K562 (cell line): ENCODE data around the gene LRMDA. TPM values are rescaled to one million over a fixed set of nuclear protein-coding genes. Genes with fewer than 3 reads are reported as not detected.

Experiments used
- ATAC-seq: fragments of 200-7000 bp; cut with Tn5 transposase; 3 replicates; pipeline ENCODE4 v1.9.1; 2020; ENCODE audit warnings: moderate library complexity
- BruUV-seq: library from RNA; stranded (reverse); fragments of 400-500 nt; replicated peaks from 2 replicates; lab custom pipeline; 2021; lab: Mats Ljungman, UMichigan
- CTCF ChIA-PET: fragments of 300-600 bp; formaldehyde crosslinking; extraction: SDS; loops from one replicate; lab custom pipeline; 2021; ENCODE audit warnings: low intra/inter-chr PET ratio; lab: Yijun Ruan, JAX
- POLR2A ChIA-PET: fragments of 300-600, 350-650 bp; sonication (Branson Sonifier 250); formaldehyde crosslinking; extraction: SDS; loops from one replicate; lab custom pipeline; 2021; ENCODE audit warnings: antibody characterized with exemption, inconsistent platforms; lab: Yijun Ruan, JAX
- DNase-seq, 4 experiments: peaks; one replicate each; pipeline versions ENCODE4 v3.0.0 to v3.0.0-alpha.2; 2011 to 2018; ENCODE audit warnings: low spot score in 3 of 4, mixed read lengths in 3 of 4; ENCODE audit errors: extremely low read depth in 1 of 4
- FAIRE-seq: peaks from 2 replicates; lab custom pipeline; 2011; peaks lifted over from hg19 to GRCh38; lab: Jason Lieb, UNC
- H2AFZ ChIP-seq: 2 replicates; pipeline ENCODE4 v1.6.0; 2011; ENCODE audit warnings: low read depth, low read length, control low read depth, inconsistent platforms
- H3K27ac ChIP-seq: fragments of 200-600 bp; 3 replicates; pipeline ENCODE4 v1.8.0; 2011; ENCODE audit warnings: low read depth, mild to moderate bottlenecking, control low read depth, inconsistent platforms, low read length, moderate library complexity, mixed read lengths; ENCODE audit errors: extremely low read depth
- H3K27me3 ChIP-seq, 2 experiments: fragments of 300-600 bp in 1 of 2; 2 replicates in 1 of 2; 3 replicates in 1 of 2; pipeline versions ENCODE4 v1.6.0 to v1.8.0; 2011; ENCODE audit warnings: inconsistent platforms in 2 of 2, low read length in 2 of 2, mild to moderate bottlenecking in 1 of 2, mixed read lengths in 1 of 2, moderate library complexity in 1 of 2; ENCODE audit not compliant: control insufficient read depth in 2 of 2, insufficient read depth in 2 of 2
- H3K36me3 ChIP-seq: fragments of 300-600 bp; 3 replicates; pipeline ENCODE4 v1.8.0; 2011; ENCODE audit warnings: mild to moderate bottlenecking, low read length, inconsistent platforms; ENCODE audit not compliant: control insufficient read depth, insufficient read depth
- H3K4me1 ChIP-seq, 2 experiments: fragments of 200-600 bp in 1 of 2; replicated peaks in 1 of 2; 2 replicates in 1 of 2; 3 replicates in 1 of 2; pipeline versions ENCODE4 v1.5.1 to v1.8.0; 2011; ENCODE audit warnings: inconsistent platforms in 2 of 2, low read length in 2 of 2, mild to moderate bottlenecking in 1 of 2, mixed read lengths in 1 of 2, moderate library complexity in 1 of 2; ENCODE audit not compliant: control insufficient read depth in 2 of 2, insufficient read depth in 2 of 2
- H3K4me2 ChIP-seq: 2 replicates; pipeline ENCODE4 v1.6.1; 2011; ENCODE audit warnings: low read length, control low read depth, inconsistent platforms, mixed read lengths; ENCODE audit not compliant: insufficient read depth
- H3K4me3 ChIP-seq: fragments of 200-600 bp; sonication (generic), shearing (Covaris generic); 2 replicates; pipeline ENCODE4 v1.5.1; 2016; ENCODE audit warnings: control low read depth, inconsistent platforms
- H3K79me2 ChIP-seq: fragments of 200-600 bp; 3 replicates; pipeline ENCODE4 v1.8.0; 2011; ENCODE audit warnings: low read length, inconsistent platforms; ENCODE audit not compliant: control insufficient read depth, insufficient read depth
- H3K9ac ChIP-seq, 2 experiments: 2 replicates each; pipeline versions ENCODE4 v1.6.0 to v1.6.1; 2011; ENCODE audit warnings: low read depth in 2 of 2, low read length in 2 of 2, control low read depth in 1 of 2, inconsistent platforms in 1 of 2, mild to moderate bottlenecking in 1 of 2, mixed read lengths in 1 of 2; ENCODE audit not compliant: insufficient read depth in 1 of 2
- H3K9me1 ChIP-seq: one replicate; pipeline ENCODE4 v1.6.0; 2011; ENCODE audit warnings: inconsistent platforms, mild to moderate bottlenecking, low read length, moderate library complexity; ENCODE audit not compliant: control insufficient read depth, insufficient read depth
- H3K9me3 ChIP-seq: replicated peaks from 2 replicates; pipeline ENCODE4 v1.5.1; 2011; ENCODE audit warnings: low read depth, low read length, inconsistent platforms; ENCODE audit not compliant: control insufficient read depth, insufficient read depth
- H4K20me1 ChIP-seq: replicated peaks from 2 replicates; pipeline ENCODE4 v1.6.1; 2011; ENCODE audit warnings: low read length, inconsistent platforms, mixed read lengths; ENCODE audit not compliant: control insufficient read depth, insufficient read depth
- CHD4 ChIP-seq: fragments of 200-600 bp; sonication (generic); IDR thresholded peaks from 3 replicates; pipeline ENCODE4 v1.6.1; 2012; ENCODE audit warnings: low read depth, mild to moderate bottlenecking, mixed read lengths, low read length, inconsistent platforms; ENCODE audit not compliant: insufficient read depth, insufficient replicate concordance, poor library complexity, severe bottlenecking
- CTCF ChIP-seq, 3 experiments: IDR thresholded peaks in 2 of 3; conservative IDR thresholded peaks in 1 of 3; 2 replicates each; pipeline ENCODE4 v1.5.1; 2011 to 2012; ENCODE audit warnings: low read length in 3 of 3, mild to moderate bottlenecking in 3 of 3, control low read depth in 2 of 3, improper control_type of control experiment in 1 of 3, inconsistent platforms in 1 of 3, low read depth in 1 of 3, mixed read lengths in 1 of 3, moderate library complexity in 1 of 3; ENCODE audit not compliant: insufficient read depth in 2 of 3
- FOXJ2 ChIP-seq: fragments of 200-800 bp; sonication (Bioruptor generic); IDR thresholded peaks from 2 replicates; pipeline ENCODE4 v1.6.1; 2016; ENCODE audit warnings: missing genetic modification characterization, missing compliant biosample characterization
- KLF16 ChIP-seq: IDR thresholded peaks from 2 replicates; pipeline ENCODE4 v1.6.1; 2016; ENCODE audit warnings: antibody characterized with exemption
- MBD2 ChIP-seq: sonication (generic); IDR thresholded peaks from 2 replicates; pipeline ENCODE4 v1.6.1; 2016; ENCODE audit warnings: low read depth, borderline replicate concordance
- NBN ChIP-seq: fragments of 450-650 bp; IDR thresholded peaks from 2 replicates; pipeline ENCODE4 v1.6.1; 2016; ENCODE audit warnings: low read depth, mild to moderate bottlenecking
- NELFE ChIP-seq: IDR thresholded peaks from 2 replicates; pipeline ENCODE4 v1.6.1; 2011; ENCODE audit warnings: mild to moderate bottlenecking; ENCODE audit not compliant: insufficient read depth, insufficient read length
- NONO ChIP-seq, 2 experiments: fragments of 200-400 bp in 1 of 2; fragments of 450-650 bp in 1 of 2; formaldehyde crosslinking in 1 of 2; IDR thresholded peaks; 2 replicates each; pipeline ENCODE4 v1.6.1; 2017; ENCODE audit warnings: low read depth in 2 of 2, mild to moderate bottlenecking in 2 of 2, moderate library complexity in 2 of 2, low read length in 1 of 2
- RFX7 ChIP-seq: fragments of 250-450 bp; sonication (Bioruptor Pico); IDR thresholded peaks from 2 replicates; pipeline ENCODE4 v1.5.1; 2021; ENCODE audit warnings: mild to moderate bottlenecking
- SMARCE1 ChIP-seq: fragments of 450-650 bp; IDR thresholded peaks from 2 replicates; pipeline ENCODE4 v1.7.1; 2016; ENCODE audit warnings: mild to moderate bottlenecking
- TARDBP ChIP-seq: fragments of 450-650 bp; IDR thresholded peaks from 2 replicates; pipeline ENCODE4 v1.6.1; 2016
- ZEB2 ChIP-seq: fragments of 450-650 bp; IDR thresholded peaks from 2 replicates; pipeline ENCODE4 v1.6.1; 2016
- ZNF57 ChIP-seq: fragments of 450-650 bp; formaldehyde crosslinking; IDR thresholded peaks from 2 replicates; pipeline ENCODE4 v1.4.0; 2020; ENCODE audit warnings: mild to moderate bottlenecking, moderate library complexity
- ZNF583 ChIP-seq: fragments of 250-450 bp; sonication (Bioruptor Pico); IDR thresholded peaks from 2 replicates; pipeline ENCODE4 v1.4.0; 2020
- WGBS: fragments of 100-300 bp; shearing (Covaris generic); methylation state at CpG from one replicate; pipeline ENCODE4 v1.1.6; 2016; ENCODE audit warnings: low coverage, mixed read lengths; ENCODE audit not compliant: insufficient coverage; ENCODE audit errors: missing lambda C conversion rate; 5-methylcytosine and 5-hydroxymethylcytosine counted together
- in situ Hi-C: fragments of 300-500 bp; cut with MboI; formaldehyde crosslinking; loops from 4 replicates; pipeline ENCODE4 v1.15.0; 2018; ENCODE audit warnings: inconsistent platforms, mixed read lengths
- intact Hi-C: fragments of 100-400 bp; cut with micrococcal nuclease; formaldehyde crosslinking; loops from 2 replicates; pipeline ENCODE4 v1.14.2; 2022
- polyA plus RNA-seq, 8 experiments: library from polyadenylated mRNA; depleted of rRNA in 4 of 8; stranded (reverse) in 5 of 8; unstranded in 3 of 8; fragments of >200 nt; fragmentation: Nextera tagmentation in 2 of 8; fragmentation: Illumina TruSeq in 1 of 8; extraction: Ambion mirVana in 2 of 8; extraction: Trizol in 1 of 8; gene quantifications; 2 replicates each; pipeline versions ENCODE4 v1.2.1 to v1.2.3, GENCODE V29; 2011 to 2014; ENCODE audit warnings: inconsistent platforms in 1 of 8, missing spikeins in 1 of 8
- total RNA-seq, 7 experiments: library from RNA; depleted of rRNA in 6 of 7; stranded (reverse); fragments of >200 nt in 6 of 7; fragmentation: Illumina TruSeq in 2 of 7; extraction: Trizol in 2 of 7; gene quantifications; 2 replicates each; pipeline versions ENCODE4 v1.2.1 to v1.2.3, GENCODE V29; 2011 to 2021; ENCODE audit warnings: low replicate concordance in 1 of 7

Gene LRMDA
- total and polyA plus RNA-seq, 9 of the 15 experiments (the other 6 are each of a cell fraction or from before 2014, with no cell fraction given), result 0.25 TPM; not detected in 8

GRCh38 chr10:76336213-76336963, 905.0 kb downstream of the LRMDA start:
- H3K4me1 ChIP-seq, result no peaks in the 10 kb centered on the region
- H3K79me2 ChIP-seq, result no peaks in the 10 kb centered on the region
- no peaks in the 10 kb centered on the region for H3K36me3 ChIP-seq
- no peak overlapping the region for H3K9ac ChIP-seq
- ChIA-PET POLR2A (no interaction called here), CTCF (no interaction called here)
- H3K27me3 ChIP-seq, result no peaks in the 10 kb centered on the region
- DNase-seq, result no peak
- 0% methylated on average over 1 of the region's 1 CpG for WGBS
- H3K4me2 ChIP-seq, result no peak overlapping the region
- in situ Hi-C loops, result no loop called here
- ATAC-seq, result no peak
- H3K9me1 ChIP-seq, result no peaks in the 10 kb centered on the region
- TF ChIP-seq CHD4 (no peak), ZEB2 (no peak), KLF16 (no peak), MBD2 (no peak), ZNF57 (CRISPR knock-in tag) (no peak), FOXJ2 (tag) (no peak), RFX7 (CRISPR knock-in tag) (no peak), ZNF583 (CRISPR knock-in tag) (no peak), NBN (no peak), SMARCE1 (no peak), TARDBP (no peak), CTCF (IDR thresholded peaks at IDR 0.05 in 2 of 3, conservative IDR thresholded peaks at IDR 0.05 in 1 of 3; ENCODE audit: insufficient read depth in 2 of 3, low read depth in 1 of 3, low read length in 3 of 3) (no peak), NONO (IDR thresholded peaks at IDR 0.05; ENCODE audit: low read depth in 2 of 2, low read length in 1 of 2) (no peak), NELFE (no peak)
- BruUV-seq, result no TSS peak
- no peak overlapping the region for H3K27ac ChIP-seq
- intact Hi-C loops, result no loop called here
- no peak overlapping the region for H2AFZ ChIP-seq
- no peaks in the 10 kb centered on the region for H4K20me1 ChIP-seq
- FAIRE-seq, result no peak
- no peak overlapping the region for H3K4me3 ChIP-seq
- no peaks in the 10 kb centered on the region for H3K9me3 ChIP-seq
